ENCODE data around the gene GARIN6. TPM values are rescaled to one million over a fixed set of nuclear protein-coding genes. Genes with fewer than 3 reads are reported as not detected.

Gene GARIN6
- not detected for total RNA-seq
- polyA plus RNA-seq (2013, experiment 1 of 2) = not detected
- not detected for polyA plus RNA-seq (2013, experiment 2 of 2)
- long read RNA-seq, experiment 1 = 0 reads
- long read RNA-seq, experiment 2 = 0 reads
- long read RNA-seq, experiment 3 = 0 reads
- long read RNA-seq, experiment 4 = 0 reads

- H3K9ac ChIP-seq (ENCODE audit: extremely low read depth, low read length, poor library complexity, severe bottlenecking) = no peak within 1 kb of the TSS
- Mint-ChIP-seq H3K4me3 (no peak within 1 kb of the TSS), H3K36me3 (ENCODE audit: low read depth) (no peaks in the 10 kb centered on the region), H3K27me3 (ENCODE audit: insufficient read depth) (no peaks in the 10 kb centered on the region), H3K27ac (no peak within 1 kb of the TSS), H3K9me3 (no peaks in the 10 kb centered on the region), H3K4me1 (no peaks in the 10 kb centered on the region)
- no peaks in the 10 kb centered on the region for H3K9me3 ChIP-seq (ENCODE audit: control insufficient read depth, low read length)
- H3K4me1 ChIP-seq (ENCODE audit: control insufficient read depth, insufficient read depth, low read length) = peaks cover 3% of the 10 kb centered on the region
- no peak for DNase-seq
- H3K27ac ChIP-seq (ENCODE audit: low read depth, low read length) = no peak within 1 kb of the TSS
- no peak for TF ChIP-seq CTCF (conservative IDR thresholded peaks at IDR 0.05)
- H3K36me3 ChIP-seq (ENCODE audit: control insufficient read depth, insufficient read depth, low read length) = peaks cover 8% of the 10 kb centered on the region
- H3K27me3 ChIP-seq (ENCODE audit: control insufficient read depth, insufficient read depth, low read length, poor library complexity, severe bottlenecking) = no peaks in the 10 kb centered on the region
- H3K4me3 ChIP-seq (ENCODE audit: low read length) = no peak within 1 kb of the TSS
- WGBS, 2 experiments (ENCODE audit: insufficient coverage in 1 of 2, insufficient read length in 1 of 2) = 94 to 100% methylated on average over 1 to 4 of the region's 4 CpGs
These were observed at the start of gene GARIN6 for GRCh38 chr12:99647453-99647852. Gene GARIN6, plus strand, starts transcription at chr12:99647753. Its CDS starts 422 bp downstream, at chr12:99648175.

- no peaks in the 10 kb centered on the region for H3K27me3 Mint-ChIP-seq (ENCODE audit: insufficient read depth)
- Histone ChIP-seq H3K27ac (ENCODE audit: low read depth, low read length) (no peak overlapping the region), H3K4me1 (ENCODE audit: control insufficient read depth, insufficient read depth, low read length) (no peaks in the 10 kb centered on the region), H3K4me3 (ENCODE audit: low read length) (no peak overlapping the region), H3K27me3 (ENCODE audit: control insufficient read depth, insufficient read depth, low read length, poor library complexity, severe bottlenecking) (no peaks in the 10 kb centered on the region), H3K9me3 (ENCODE audit: control insufficient read depth, low read length) (no peaks in the 10 kb centered on the region), H3K9ac (ENCODE audit: extremely low read depth, low read length, poor library complexity, severe bottlenecking) (no peak overlapping the region), H3K36me3 (ENCODE audit: control insufficient read depth, insufficient read depth, low read length) (no peaks in the 10 kb centered on the region)
- H3K36me3 Mint-ChIP-seq (ENCODE audit: low read depth) = no peaks in the 10 kb centered on the region
- H3K4me1 Mint-ChIP-seq = no peaks in the 10 kb centered on the region
- no peak overlapping the region for H3K4me3 Mint-ChIP-seq
- peak; percentile 41 for TF ChIP-seq CTCF (conservative IDR thresholded peaks at IDR 0.05)
- no peaks in the 10 kb centered on the region for H3K9me3 Mint-ChIP-seq
- 85 to 94% methylated on average over 2 of the region's 2 CpGs for WGBS, 2 experiments (ENCODE audit: insufficient coverage in 1 of 2, insufficient read length in 1 of 2)
- DNase-seq = no peak
- no peak overlapping the region for H3K27ac Mint-ChIP-seq
These were observed 48.8 kb upstream of the GARIN6 start for GRCh38 chr12:99598785-99599184.

- Mint-ChIP-seq H3K27ac (no peak overlapping the region), H3K4me1 (no peaks in the 10 kb centered on the region), H3K36me3 (ENCODE audit: low read depth) (no peaks in the 10 kb centered on the region), H3K9me3 (no peaks in the 10 kb centered on the region), H3K27me3 (ENCODE audit: insufficient read depth) (no peaks in the 10 kb centered on the region), H3K4me3 (no peak overlapping the region)
- WGBS, 2 experiments (ENCODE audit: insufficient coverage in 1 of 2, insufficient read length in 1 of 2) = 76 to 85% methylated on average over 4 to 5 of the region's 5 CpGs
- peak overlapping the region; percentile 88 for H3K27ac ChIP-seq (ENCODE audit: low read depth, low read length)
- H3K27me3 ChIP-seq (ENCODE audit: control insufficient read depth, insufficient read depth, low read length, poor library complexity, severe bottlenecking) = no peaks in the 10 kb centered on the region
- DNase-seq = no peak
- no peak overlapping the region for H3K9ac ChIP-seq (ENCODE audit: extremely low read depth, low read length, poor library complexity, severe bottlenecking)
- no peaks in the 10 kb centered on the region for H3K36me3 ChIP-seq (ENCODE audit: control insufficient read depth, insufficient read depth, low read length)
- H3K9me3 ChIP-seq (ENCODE audit: control insufficient read depth, low read length) = no peaks in the 10 kb centered on the region
- H3K4me3 ChIP-seq (ENCODE audit: low read length) = no peak overlapping the region
- no peaks in the 10 kb centered on the region for H3K4me1 ChIP-seq (ENCODE audit: control insufficient read depth, insufficient read depth, low read length)
- TF ChIP-seq CTCF (conservative IDR thresholded peaks at IDR 0.05) = no peak
These were observed 47.2 kb upstream of the GARIN6 start for GRCh38 chr12:99600388-99600787.
